GM12878 (cell line): ENCODE results near the gene SETD7. TPM values are rescaled to one million over a fixed set of nuclear protein-coding genes. Genes with fewer than 3 reads are reported as not detected.

ENCODE experiments used
- ATAC-seq: fragments of 200-7000 bp; cut with Tn5 transposase; 3 replicates; pipeline ENCODE4 v1.9.1; 2020; ENCODE audit warnings: mild to moderate bottlenecking, moderate library complexity
- BruUV-seq: library from RNA; stranded (reverse); fragments of 400-500 nt; replicated peaks from 2 replicates; lab custom pipeline; 2021; lab: Mats Ljungman, UMichigan
- CTCF ChIA-PET: fragments of 300-600 bp; sonication (Branson Sonifier 250); formaldehyde crosslinking; extraction: SDS; loops from one replicate; lab custom pipeline; 2021; ENCODE audit warnings: inconsistent platforms; lab: Yijun Ruan, JAX
- POLR2A ChIA-PET: fragments of 350-600 bp; formaldehyde crosslinking; extraction: SDS; loops from one replicate; lab custom pipeline; 2021; ENCODE audit warnings: inconsistent platforms; lab: Charles Lee
- RAD21 ChIA-PET: fragments of 300-600 bp; sonication (Branson Sonifier 250); formaldehyde crosslinking; loops from one replicate; lab custom pipeline; 2023; ENCODE audit warnings: antibody characterized with exemption; ENCODE audit not compliant: unreplicated experiment; lab: Charles Lee
- SMC1A ChIA-PET: fragments of 300-600 bp; sonication (Branson Sonifier 250); formaldehyde crosslinking; loops from one replicate; lab custom pipeline; 2023; ENCODE audit not compliant: unreplicated experiment, uncharacterized antibody; lab: Charles Lee
- DNase-seq: peaks from one replicate; pipeline ENCODE4 v3.0.0-alpha.2; 2011; ENCODE audit warnings: low read depth, low spot score
- FAIRE-seq: peaks from 3 replicates; lab custom pipeline; 2011; peaks lifted over from hg19 to GRCh38; lab: Jason Lieb, UNC
- H2AFZ ChIP-seq: 2 replicates; pipeline ENCODE4 v1.6.0; 2011; ENCODE audit warnings: low read depth, low read length, control low read depth; ENCODE audit not compliant: control insufficient read depth
- H3K27ac ChIP-seq: 2 replicates; pipeline ENCODE4 v1.5.1; 2011; ENCODE audit warnings: control low read depth; ENCODE audit not compliant: control insufficient read depth, insufficient read depth
- H3K27me3 ChIP-seq, 2 experiments: replicated peaks in 1 of 2; 2 replicates each; pipeline versions ENCODE4 v1.6.0 to v1.6.1; 2011; ENCODE audit warnings: low read length in 1 of 2; ENCODE audit not compliant: control insufficient read depth in 2 of 2, insufficient read depth in 2 of 2
- H3K36me3 ChIP-seq, 2 experiments: 2 replicates each; pipeline ENCODE4 v1.5.1; 2011; ENCODE audit warnings: low read length in 1 of 2; ENCODE audit not compliant: control insufficient read depth in 2 of 2, insufficient read depth in 2 of 2
- H3K4me1 ChIP-seq: 2 replicates; pipeline ENCODE4 v1.6.1; 2011; ENCODE audit warnings: mild to moderate bottlenecking, low read length, moderate library complexity, mixed read lengths; ENCODE audit not compliant: control insufficient read depth, insufficient read depth
- H3K4me2 ChIP-seq: 2 replicates; pipeline ENCODE4 v1.6.0; 2011; ENCODE audit warnings: control low read depth; ENCODE audit not compliant: control insufficient read depth, insufficient read depth
- H3K4me3 ChIP-seq: fragments of 200-600 bp; sonication (generic); 2 replicates; pipeline ENCODE4 v1.5.1; 2016
- H3K79me2 ChIP-seq: 2 replicates; pipeline ENCODE4 v1.6.0; 2011; ENCODE audit warnings: low read length; ENCODE audit not compliant: control insufficient read depth, insufficient read depth
- H3K9ac ChIP-seq: 2 replicates; pipeline ENCODE4 v1.8.0; 2011; ENCODE audit warnings: low read length, control low read depth, mixed read lengths; ENCODE audit not compliant: control insufficient read depth, insufficient read depth
- H3K9me3 ChIP-seq: replicated peaks from 3 replicates; pipeline ENCODE4 v1.5.1; 2011; ENCODE audit warnings: mild to moderate bottlenecking, low read length; ENCODE audit not compliant: control insufficient read depth, insufficient read depth
- H4K20me1 ChIP-seq: 2 replicates; pipeline ENCODE4 v1.6.0; 2011; ENCODE audit not compliant: control insufficient read depth, insufficient read depth
- ATF7 ChIP-seq: fragments of 450-650 bp; IDR thresholded peaks from 2 replicates; pipeline ENCODE4 v1.6.1; 2016; ENCODE audit warnings: low read depth, mild to moderate bottlenecking
- BCL11A ChIP-seq: IDR thresholded peaks from 2 replicates; pipeline ENCODE4 v1.6.1; 2011; ENCODE audit warnings: low read depth, low read length
- MEF2A ChIP-seq: IDR thresholded peaks from 2 replicates; pipeline ENCODE4 v1.6.1; 2011; ENCODE audit warnings: low read depth, mild to moderate bottlenecking, low read length, moderate library complexity; ENCODE audit not compliant: insufficient read depth
- NBN ChIP-seq: fragments of 450-650 bp; IDR thresholded peaks from 2 replicates; pipeline ENCODE4 v1.6.1; 2016
- SMAD1 ChIP-seq: fragments of 450-650 bp; IDR thresholded peaks from 2 replicates; pipeline ENCODE4 v1.6.1; 2018; ENCODE audit warnings: mild to moderate bottlenecking, low read depth; ENCODE audit not compliant: partially characterized antibody
- TAF1 ChIP-seq: IDR thresholded peaks from 2 replicates; pipeline ENCODE4 v1.6.1; 2011; ENCODE audit warnings: mild to moderate bottlenecking, low read depth, low read length, borderline replicate concordance
- ZNF217 ChIP-seq: fragments of 450-650 bp; IDR thresholded peaks from 2 replicates; pipeline ENCODE4 v1.6.1; 2017; ENCODE audit warnings: antibody characterized with exemption, mild to moderate bottlenecking
- ZSCAN29 ChIP-seq: fragments of 450-650 bp; IDR thresholded peaks from 2 replicates; pipeline ENCODE4 v1.6.1; 2017; ENCODE audit warnings: mild to moderate bottlenecking, moderate library complexity
- WGBS: methylation state at CpG from one replicate; pipeline ENCODE4 v1.1.6; 2016; ENCODE audit warnings: low lambda C conversion rate; ENCODE audit not compliant: insufficient replicate concordance, insufficient coverage; ENCODE audit errors: missing lambda C conversion rate; 5-methylcytosine and 5-hydroxymethylcytosine counted together
- in situ Hi-C: fragments of 300-500 bp; cut with MboI; formaldehyde crosslinking; loops from 9 replicates; pipeline ENCODE4 v1.14.3; 2018; ENCODE audit warnings: mixed read lengths
- intact Hi-C: fragments of 100-400 bp; cut with micrococcal nuclease; formaldehyde crosslinking; loops from one replicate; pipeline ENCODE4 v1.14.2; 2022; ENCODE audit not compliant: unreplicated experiment
- polyA plus RNA-seq, 11 experiments: library from polyadenylated mRNA; depleted of rRNA in 4 of 11; unstranded in 6 of 11; stranded (reverse) in 5 of 11; fragments of >200 nt; fragmentation: Nextera tagmentation in 4 of 11; fragmentation: Illumina TruSeq in 1 of 11; extraction: Ambion mirVana in 4 of 11; extraction: Trizol in 1 of 11; gene quantifications; 1 replicate in 1 of 11; 2 replicates in 10 of 11; pipeline versions ENCODE4 v1.2.1 to v1.2.3, GENCODE V29; 2011 to 2016; ENCODE audit warnings: inconsistent platforms in 2 of 11, missing spikeins in 2 of 11, low read depth in 1 of 11
- total RNA-seq, 4 experiments: library from RNA; depleted of rRNA in 3 of 4; stranded (reverse); fragments of >200 nt in 3 of 4; fragmentation: Illumina TruSeq in 1 of 4; extraction: Trizol in 1 of 4; gene quantifications; 2 replicates each; pipeline versions ENCODE4 v1.2.1 to v1.2.3, GENCODE V29; 2013 to 2021
- TF ChIP-seq, protein P1 (sequence below): IDR thresholded peaks from 2 replicates; pipeline ENCODE4 v1.6.1; 2011; ENCODE audit warnings: low read depth, low read length, improper control_type of control experiment, borderline replicate concordance
- TF ChIP-seq, protein P2 (sequence below): fragments of 450-650 bp; IDR thresholded peaks from 2 replicates; pipeline ENCODE4 v1.6.1; 2018; ENCODE audit warnings: mild to moderate bottlenecking, low read depth, moderate library complexity; ENCODE audit not compliant: partially characterized antibody

The SETD7 gene
- total and polyA plus RNA-seq, 10 of the 15 experiments (the other 5 are each of a cell fraction or from before 2014, with no cell fraction given): 0.03 to 0.82 (median 0.44) TPM

DNA sequence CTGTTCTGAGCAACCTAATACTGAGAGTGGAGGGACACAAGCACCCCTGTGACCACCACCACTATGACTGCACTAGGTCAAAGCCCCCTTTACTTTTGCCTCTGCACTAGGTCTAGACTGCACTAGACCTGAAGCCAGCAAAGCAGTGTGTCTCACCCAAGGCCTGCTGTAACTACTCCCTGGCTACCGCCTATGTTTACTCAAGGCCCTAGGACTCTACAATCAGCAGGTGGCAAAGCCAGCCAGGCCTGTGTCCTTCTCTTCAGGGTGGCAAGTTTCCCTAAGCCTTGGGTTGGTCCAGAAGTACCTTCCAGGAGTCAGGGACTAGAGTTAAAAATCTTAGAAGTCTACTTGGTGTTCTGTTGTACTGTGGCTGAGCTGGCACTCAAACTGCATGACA lies 86.2 kb downstream of the SETD7 start:
- in situ Hi-C loops: no loop called here
- H3K4me1 ChIP-seq: peaks cover 3% of the 10 kb centered on the region; the same call in 1 of the 2 replicates
- FAIRE-seq (no peak), ATAC-seq (no peak), DNase-seq (no peak)
- BruUV-seq: no TSS peak
- H3K9me3 ChIP-seq: peaks cover 11% of the 10 kb centered on the region
- no peaks in the 10 kb centered on the region for H4K20me1 ChIP-seq
- ChIA-PET CTCF (no interaction called here), POLR2A (no interaction called here), RAD21 (no interaction called here), SMC1A (interaction anchor here (1.8 kb wide), 1 partner anchor 12 kb away, joined by 4 read pairs; no protein-coding TSS in a partner anchor)
- intact Hi-C loops: no loop called here
- H2AFZ ChIP-seq: no peak overlapping the region
- H3K79me2 ChIP-seq: no peaks in the 10 kb centered on the region; the same call in 1 of the 2 replicates
- H3K27ac ChIP-seq: no peak overlapping the region
- TF ChIP-seq MEF2A (no peak), NBN (no peak), TAF1 (no peak), ZNF217 (no peak), SMAD1 (no peak), ATF7 (no peak), ZSCAN29 (no peak), BCL11A (no peak)
- TF ChIP-seq, protein P1, sequence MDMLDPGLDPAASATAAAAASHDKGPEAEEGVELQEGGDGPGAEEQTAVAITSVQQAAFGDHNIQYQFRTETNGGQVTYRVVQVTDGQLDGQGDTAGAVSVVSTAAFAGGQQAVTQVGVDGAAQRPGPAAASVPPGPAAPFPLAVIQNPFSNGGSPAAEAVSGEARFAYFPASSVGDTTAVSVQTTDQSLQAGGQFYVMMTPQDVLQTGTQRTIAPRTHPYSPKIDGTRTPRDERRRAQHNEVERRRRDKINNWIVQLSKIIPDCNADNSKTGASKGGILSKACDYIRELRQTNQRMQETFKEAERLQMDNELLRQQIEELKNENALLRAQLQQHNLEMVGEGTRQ: no peak
- TF ChIP-seq, protein P2, sequence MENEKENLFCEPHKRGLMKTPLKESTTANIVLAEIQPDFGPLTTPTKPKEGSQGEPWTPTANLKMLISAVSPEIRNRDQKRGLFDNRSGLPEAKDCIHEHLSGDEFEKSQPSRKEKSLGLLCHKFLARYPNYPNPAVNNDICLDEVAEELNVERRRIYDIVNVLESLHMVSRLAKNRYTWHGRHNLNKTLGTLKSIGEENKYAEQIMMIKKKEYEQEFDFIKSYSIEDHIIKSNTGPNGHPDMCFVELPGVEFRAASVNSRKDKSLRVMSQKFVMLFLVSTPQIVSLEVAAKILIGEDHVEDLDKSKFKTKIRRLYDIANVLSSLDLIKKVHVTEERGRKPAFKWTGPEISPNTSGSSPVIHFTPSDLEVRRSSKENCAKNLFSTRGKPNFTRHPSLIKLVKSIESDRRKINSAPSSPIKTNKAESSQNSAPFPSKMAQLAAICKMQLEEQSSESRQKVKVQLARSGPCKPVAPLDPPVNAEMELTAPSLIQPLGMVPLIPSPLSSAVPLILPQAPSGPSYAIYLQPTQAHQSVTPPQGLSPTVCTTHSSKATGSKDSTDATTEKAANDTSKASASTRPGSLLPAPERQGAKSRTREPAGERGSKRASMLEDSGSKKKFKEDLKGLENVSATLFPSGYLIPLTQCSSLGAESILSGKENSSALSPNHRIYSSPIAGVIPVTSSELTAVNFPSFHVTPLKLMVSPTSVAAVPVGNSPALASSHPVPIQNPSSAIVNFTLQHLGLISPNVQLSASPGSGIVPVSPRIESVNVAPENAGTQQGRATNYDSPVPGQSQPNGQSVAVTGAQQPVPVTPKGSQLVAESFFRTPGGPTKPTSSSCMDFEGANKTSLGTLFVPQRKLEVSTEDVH: no peak
- no peak overlapping the region for H3K4me2 ChIP-seq
- H3K9ac ChIP-seq: no peak overlapping the region
- peaks cover 0 to 7% of the 10 kb centered on the region in 2 experiments; a peak in 3 of 4 replicates for H3K36me3 ChIP-seq
- no peak overlapping the region for H3K4me3 ChIP-seq
- H3K27me3 ChIP-seq: no peaks in the 10 kb centered on the region
- 100% methylated on average over 1 of the region's 1 CpG for WGBS
